GM12874 (cell line): ENCODE results near the gene RERE.

Experiments
- TF ChIP-seq, protein P1 (sequence below): IDR thresholded peaks from 2 replicates; pipeline ENCODE4 v1.5.1; 2011; ENCODE audit warnings: low read depth, mild to moderate bottlenecking, control low read depth, low read length, moderate library complexity; ENCODE audit not compliant: insufficient read depth

The RERE gene

DNA sequence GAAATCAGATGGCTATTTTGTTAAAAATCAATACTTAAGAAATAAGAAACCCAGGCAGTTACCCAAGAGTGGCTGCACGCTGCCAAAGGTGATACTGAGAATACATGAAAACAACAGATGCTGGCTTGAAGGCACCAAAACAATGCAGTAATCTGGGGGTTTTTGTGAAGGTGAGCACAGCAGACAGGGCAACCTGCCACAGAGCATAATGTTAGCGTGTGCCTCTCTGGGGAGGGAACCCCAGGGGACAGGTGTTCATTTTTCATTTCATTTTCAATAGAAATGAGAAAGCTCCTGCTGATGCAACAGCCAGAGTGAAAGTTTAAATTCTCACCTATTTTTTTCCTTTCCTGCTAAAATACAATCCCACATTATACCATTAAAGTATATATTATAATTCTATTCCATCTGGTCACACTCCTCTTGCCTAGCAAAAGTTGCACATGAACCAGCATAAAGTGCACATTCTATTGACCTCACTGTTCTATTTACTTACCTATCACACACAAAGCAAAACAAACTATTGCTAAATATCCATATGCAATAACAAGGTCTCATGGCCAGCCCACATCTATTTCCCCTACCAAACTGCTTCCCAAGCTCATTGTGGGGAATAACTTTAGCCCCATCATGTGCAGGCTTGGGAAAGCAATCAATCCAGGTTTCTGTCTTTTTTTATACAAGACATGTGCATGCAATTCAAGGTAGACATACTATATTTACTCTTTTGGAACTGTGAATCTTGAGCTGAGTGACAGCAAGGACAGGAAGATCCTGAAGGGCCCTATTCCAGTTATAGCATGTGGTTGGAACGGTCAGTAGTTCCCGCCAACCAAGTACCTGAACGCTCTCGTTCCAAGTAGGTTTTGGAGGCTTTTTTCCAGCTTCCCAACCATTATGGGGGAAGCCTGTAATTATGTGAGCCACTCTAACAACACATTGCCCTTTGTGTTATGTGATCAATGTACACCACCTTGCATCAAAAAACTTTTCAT, 173.6 kb downstream of the RERE start:
- TF ChIP-seq, protein P1, sequence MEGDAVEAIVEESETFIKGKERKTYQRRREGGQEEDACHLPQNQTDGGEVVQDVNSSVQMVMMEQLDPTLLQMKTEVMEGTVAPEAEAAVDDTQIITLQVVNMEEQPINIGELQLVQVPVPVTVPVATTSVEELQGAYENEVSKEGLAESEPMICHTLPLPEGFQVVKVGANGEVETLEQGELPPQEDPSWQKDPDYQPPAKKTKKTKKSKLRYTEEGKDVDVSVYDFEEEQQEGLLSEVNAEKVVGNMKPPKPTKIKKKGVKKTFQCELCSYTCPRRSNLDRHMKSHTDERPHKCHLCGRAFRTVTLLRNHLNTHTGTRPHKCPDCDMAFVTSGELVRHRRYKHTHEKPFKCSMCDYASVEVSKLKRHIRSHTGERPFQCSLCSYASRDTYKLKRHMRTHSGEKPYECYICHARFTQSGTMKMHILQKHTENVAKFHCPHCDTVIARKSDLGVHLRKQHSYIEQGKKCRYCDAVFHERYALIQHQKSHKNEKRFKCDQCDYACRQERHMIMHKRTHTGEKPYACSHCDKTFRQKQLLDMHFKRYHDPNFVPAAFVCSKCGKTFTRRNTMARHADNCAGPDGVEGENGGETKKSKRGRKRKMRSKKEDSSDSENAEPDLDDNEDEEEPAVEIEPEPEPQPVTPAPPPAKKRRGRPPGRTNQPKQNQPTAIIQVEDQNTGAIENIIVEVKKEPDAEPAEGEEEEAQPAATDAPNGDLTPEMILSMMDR: no peak

DNA sequence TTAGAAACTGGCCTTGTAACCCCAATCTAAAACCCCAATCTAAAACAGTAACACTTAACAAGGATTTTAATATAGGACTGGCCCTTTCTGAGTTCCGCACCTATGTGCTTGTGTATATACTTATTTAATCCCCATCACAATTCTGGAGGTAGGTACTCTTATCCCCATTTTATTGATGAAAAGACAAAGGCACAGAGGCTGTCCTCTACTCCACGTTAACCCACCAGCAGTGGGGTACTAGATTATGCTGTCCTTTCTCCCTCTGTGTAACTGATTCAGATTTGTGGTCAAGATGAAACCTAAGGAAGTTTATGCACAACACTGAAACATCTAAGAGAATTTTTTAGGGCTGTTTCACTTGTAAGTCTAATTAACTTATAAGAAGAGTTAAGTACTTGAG, 175.3 kb downstream of the RERE start:
- TF ChIP-seq, protein P1: no peak

DNA sequence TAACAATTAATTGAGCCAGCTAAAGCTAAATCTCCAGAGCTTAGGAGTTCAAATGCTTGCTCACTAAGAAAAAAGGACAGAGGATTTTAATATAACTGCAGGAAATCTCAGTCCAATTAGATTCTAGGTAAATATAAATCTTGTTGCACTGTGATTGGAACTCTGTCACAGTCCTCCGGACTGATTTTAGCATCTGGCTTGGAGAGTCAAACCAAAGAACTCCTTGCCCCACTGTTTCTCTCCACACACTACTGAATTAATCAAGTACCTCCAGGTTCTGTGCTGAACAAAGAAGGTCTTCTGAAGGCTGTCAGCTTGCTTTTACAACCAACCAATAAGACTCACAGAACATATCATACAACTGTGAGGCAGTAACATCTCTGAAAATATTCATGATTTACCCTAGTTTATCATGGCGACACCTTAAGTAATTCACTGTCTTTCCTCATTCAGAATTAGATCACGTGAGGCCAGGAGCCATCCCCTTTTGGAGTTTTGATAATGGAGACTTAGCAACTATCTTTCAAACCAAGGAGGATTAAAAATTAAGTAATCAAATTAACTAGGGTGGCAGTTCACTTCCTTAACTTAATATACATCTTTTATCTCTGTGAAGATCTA, 176.0 kb downstream of the RERE start:
- TF ChIP-seq, protein P1: no peak

DNA sequence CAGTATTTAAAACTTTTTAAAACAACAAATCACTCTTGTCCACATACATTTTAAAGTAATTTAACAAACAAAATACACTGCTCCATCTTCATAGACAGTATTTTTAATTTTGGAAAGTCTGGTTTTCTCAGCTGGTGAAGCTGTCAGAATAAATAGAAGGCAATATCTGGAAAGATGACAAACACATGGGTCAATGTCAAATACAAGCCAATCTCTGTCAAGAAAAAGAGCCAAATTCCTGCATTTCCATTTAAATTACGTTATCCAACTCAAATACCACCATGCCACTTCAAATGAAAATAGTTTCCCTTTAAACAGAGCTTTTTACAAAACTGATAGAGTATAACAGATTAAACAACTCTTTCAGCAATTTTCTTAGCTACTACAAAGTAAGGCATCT, 176.5 kb downstream of the RERE start:
- TF ChIP-seq, protein P1: no peak

DNA sequence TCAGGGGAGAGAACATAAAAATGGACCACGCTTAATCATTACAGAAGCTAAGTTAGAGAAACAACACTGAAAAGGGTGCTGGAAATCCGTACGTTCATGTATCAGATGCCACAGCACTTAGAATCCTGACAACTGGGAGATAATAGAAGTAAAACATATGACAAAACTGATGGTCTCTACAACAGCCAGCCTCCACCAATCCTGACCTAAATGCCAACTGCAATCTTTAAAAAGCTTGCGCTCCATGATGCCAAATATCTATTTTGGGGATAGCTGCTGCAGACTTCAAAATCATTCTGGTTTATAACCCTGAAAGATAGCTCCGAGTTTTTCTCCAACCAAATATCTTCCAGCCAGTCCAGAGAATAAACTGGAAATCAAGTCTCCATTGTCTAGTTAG, 178.3 kb downstream of the RERE start:
- TF ChIP-seq, protein P1: no peak

DNA sequence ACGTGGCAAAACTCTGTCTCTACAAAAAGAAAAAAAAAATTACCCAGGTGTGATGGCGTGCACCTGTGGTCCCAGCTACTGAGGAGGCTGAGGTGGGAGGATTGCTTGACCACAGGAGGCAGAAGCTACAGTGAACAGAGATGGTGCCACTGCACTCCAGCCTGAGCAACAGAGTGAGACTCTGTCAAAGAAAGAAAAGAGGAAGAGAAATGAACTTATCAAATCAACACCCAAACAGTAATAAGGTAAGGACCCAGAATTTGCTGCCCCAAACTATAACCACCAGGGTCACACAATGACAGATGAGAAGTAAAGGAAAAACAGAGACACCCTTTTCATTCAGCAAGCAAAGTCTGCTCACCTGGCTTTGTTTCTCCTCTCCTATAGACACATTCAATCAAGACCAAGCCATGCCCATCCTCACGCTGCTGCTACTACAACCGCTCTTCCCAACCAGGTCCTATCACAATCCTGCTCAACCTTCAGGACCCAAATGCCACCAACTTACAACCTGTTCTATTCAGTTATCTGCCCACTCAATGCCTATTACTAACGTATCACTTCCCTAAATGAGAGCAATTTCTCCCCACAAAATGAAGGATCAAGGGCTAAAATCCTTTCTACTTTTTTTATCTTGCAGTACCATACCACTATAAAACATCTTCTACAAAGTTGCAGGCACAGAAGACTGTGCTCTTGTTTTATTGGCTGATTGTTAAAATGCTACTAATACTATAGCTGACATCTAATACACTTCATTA, 183.5 kb downstream of the RERE start:
- TF ChIP-seq, protein P1: no peak

DNA sequence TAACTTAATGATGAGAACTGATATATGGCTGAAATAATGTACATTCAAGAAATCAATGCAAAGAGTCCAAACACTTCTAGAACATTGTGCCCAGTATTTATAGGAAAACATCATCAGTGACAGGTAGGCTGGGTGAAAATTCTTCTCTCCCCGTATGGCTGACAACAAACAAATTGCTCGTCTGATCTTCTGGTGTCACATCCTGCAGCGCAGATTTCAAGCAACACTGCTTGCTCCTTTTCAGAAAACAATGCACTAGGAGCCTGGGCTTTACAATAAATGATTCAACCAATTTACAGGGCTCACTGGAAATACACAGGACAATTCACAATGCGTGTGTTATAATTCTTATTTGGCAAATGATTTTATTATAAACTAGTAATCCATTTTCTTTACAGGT, 185.3 kb downstream of the RERE start:
- TF ChIP-seq, protein P1: no peak
